Esophagus squamous epithelium (tissue), 5 donors: Measurements from ENCODE around the gene MVB12A. TPM values are rescaled to one million over a fixed set of nuclear protein-coding genes. Genes with fewer than 3 reads are reported as not detected.

Source experiments
- DNase-seq: peaks from one replicate; lab custom pipeline; 2025; lab: John Stamatoyannopoulos, UW
- H3K27ac ChIP-seq, 4 donors: fragments of 200-600 bp; sonication (generic); one replicate each; pipeline ENCODE4 v1.5.1; 2016 to 2019; ENCODE audit warnings: mild to moderate bottlenecking in 1 of 4
- H3K27me3 ChIP-seq, 4 donors: fragments of 200-600 bp; sonication (generic); 1 replicate in 3 of 4; 2 replicates in 1 of 4; pipeline versions ENCODE4 v1.5.1 to v1.6.0; 2017 to 2021; ENCODE audit warnings: antibody characterized with exemption in 1 of 4
- H3K36me3 ChIP-seq, 3 donors: fragments of 200-600 bp; sonication (generic); one replicate each; pipeline ENCODE4 v1.5.1; 2016 to 2019
- H3K4me1 ChIP-seq, 3 donors: fragments of 200-600 bp; sonication (generic); one replicate each; pipeline ENCODE4 v1.5.1; 2017 to 2019
- H3K4me3 ChIP-seq, 4 donors: fragments of 200-600 bp; sonication (generic); 1 replicate in 3 of 4; 2 replicates in 1 of 4; pipeline ENCODE4 v1.5.1; 2016 to 2019; ENCODE audit warnings: mild to moderate bottlenecking in 2 of 4, moderate library complexity in 1 of 4
- H3K9me3 ChIP-seq, 3 donors: fragments of 200-600 bp; sonication (generic); one replicate each; pipeline ENCODE4 v1.5.1; 2016 to 2019
- POLR2A ChIP-seq, 4 donors: fragments of 450-650 bp; IDR thresholded peaks; one replicate each; pipeline ENCODE4 v1.6.1; 2017; ENCODE audit warnings: antibody characterized with exemption in 4 of 4, mild to moderate bottlenecking in 4 of 4, moderate library complexity in 3 of 4
- WGBS, 2 donors: methylation state at CpG; one replicate each; pipeline ENCODE4 v1.1.5; 2018; 5-methylcytosine and 5-hydroxymethylcytosine counted together
- intact Hi-C: fragments of 100-400 bp; cut with DNase I; formaldehyde crosslinking; loops from one replicate; pipeline ENCODE4 v1.15.0; 2022
- total RNA-seq, 4 donors: library from RNA; depleted of rRNA; stranded (reverse); fragments of >200 nt; gene quantifications; one replicate each; pipeline ENCODE4 v1.1.0, GENCODE V29; 2016
- TF ChIP-seq, protein P1 (sequence below), 6 experiments: fragments of 450-650 bp in 4 of 6; fragments of 200-600 bp in 2 of 6; sonication (generic) in 2 of 6; IDR thresholded peaks; one replicate each; pipeline ENCODE4 v1.5.1; 2016 to 2019; ENCODE audit warnings: antibody characterized with exemption in 6 of 6, mild to moderate bottlenecking in 4 of 6, moderate library complexity in 4 of 6
- donor health status: DM: yes; HTN: yes; CAD: no.

Gene MVB12A
- total RNA-seq, 4 donors from 2014 or later, result 54.0 to 96.3 (median 61.7) TPM

DNA sequence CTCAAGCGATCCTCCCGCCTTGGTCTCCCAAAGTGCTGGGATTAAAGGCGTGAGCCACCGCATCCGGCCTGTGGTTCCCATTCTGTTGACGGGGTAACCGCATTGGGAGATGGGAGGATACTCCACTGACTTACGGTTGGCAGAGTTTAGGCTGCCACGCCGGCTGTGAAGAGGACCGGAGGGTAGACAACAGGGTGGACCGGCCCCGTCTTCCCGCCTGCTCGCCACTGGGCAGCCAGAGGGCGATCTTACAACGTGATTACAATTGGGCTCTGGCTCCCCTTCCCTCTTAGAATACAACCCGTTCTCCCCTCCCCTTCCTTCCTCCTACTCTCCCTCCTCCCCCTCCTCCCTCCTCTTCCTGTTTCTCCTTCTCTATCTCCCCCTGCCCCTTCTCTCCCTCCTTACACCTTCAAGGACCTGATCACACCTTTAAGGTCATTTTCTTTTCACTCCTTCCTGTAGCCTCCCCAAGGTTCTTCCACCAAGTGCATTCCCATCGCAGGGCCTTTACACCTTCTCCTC is 24.9 kb upstream of the MVB12A start:
- Histone ChIP-seq H3K27ac (peak overlapping the region in 1 of 4 donors; percentile 14), H3K9me3 (no peaks in the 10 kb centered on the region), H3K36me3 (no peaks in the 10 kb centered on the region), H3K4me1 (peaks cover 6 to 42% (median 14%) of the 10 kb centered on the region in 3 donors), H3K4me3 (no peak overlapping the region), H3K27me3 (peaks cover 0 to 49% (median 0%) of the 10 kb centered on the region in 4 donors)
- 13 to 24% methylated on average over 16 to 19 of the region's 19 CpGs for WGBS, 2 donors
- DNase-seq, result no peak
- intact Hi-C loops, result loop anchor here (10.0 kb wide), 1 partner anchor 70 kb away; the partner anchor contains the start of gene NXNL1
- TF ChIP-seq, protein P1, sequence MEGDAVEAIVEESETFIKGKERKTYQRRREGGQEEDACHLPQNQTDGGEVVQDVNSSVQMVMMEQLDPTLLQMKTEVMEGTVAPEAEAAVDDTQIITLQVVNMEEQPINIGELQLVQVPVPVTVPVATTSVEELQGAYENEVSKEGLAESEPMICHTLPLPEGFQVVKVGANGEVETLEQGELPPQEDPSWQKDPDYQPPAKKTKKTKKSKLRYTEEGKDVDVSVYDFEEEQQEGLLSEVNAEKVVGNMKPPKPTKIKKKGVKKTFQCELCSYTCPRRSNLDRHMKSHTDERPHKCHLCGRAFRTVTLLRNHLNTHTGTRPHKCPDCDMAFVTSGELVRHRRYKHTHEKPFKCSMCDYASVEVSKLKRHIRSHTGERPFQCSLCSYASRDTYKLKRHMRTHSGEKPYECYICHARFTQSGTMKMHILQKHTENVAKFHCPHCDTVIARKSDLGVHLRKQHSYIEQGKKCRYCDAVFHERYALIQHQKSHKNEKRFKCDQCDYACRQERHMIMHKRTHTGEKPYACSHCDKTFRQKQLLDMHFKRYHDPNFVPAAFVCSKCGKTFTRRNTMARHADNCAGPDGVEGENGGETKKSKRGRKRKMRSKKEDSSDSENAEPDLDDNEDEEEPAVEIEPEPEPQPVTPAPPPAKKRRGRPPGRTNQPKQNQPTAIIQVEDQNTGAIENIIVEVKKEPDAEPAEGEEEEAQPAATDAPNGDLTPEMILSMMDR (IDR thresholded peaks at IDR 0.05), result peak; percentile 38 to 88 (median 66)
- no peak for TF ChIP-seq POLR2A (IDR thresholded peaks at IDR 0.05)

DNA sequence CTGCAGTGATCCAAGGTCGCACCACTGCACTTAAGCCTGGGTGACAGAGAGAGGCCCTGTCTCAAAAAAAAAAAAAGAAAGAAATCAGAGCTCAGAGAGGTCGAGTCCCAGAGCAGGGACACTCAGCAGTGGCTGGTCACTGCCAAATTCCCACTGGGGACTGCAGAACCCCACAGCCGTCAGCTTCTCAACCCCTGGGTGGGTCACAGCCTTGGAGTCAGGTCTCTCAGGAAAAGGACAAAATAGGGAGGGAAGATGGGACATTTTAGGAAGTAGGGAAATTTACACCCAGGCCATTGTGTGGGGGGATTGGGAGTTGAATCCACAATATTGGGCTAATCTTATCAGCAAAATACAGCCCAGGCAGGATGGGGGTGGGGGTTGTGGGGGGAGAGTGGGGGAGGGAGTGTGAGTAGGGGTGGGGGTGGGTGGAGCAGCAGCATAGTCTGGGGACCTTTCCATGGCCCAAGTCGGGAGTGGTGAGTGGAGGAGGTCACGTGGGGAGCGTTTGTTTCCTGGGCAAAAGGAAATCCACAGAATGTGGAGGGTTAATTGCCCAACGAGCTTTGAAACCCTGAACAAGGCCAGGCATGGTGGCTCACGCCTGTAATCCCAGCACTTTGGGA is 20.8 kb upstream of the MVB12A start:
- Histone ChIP-seq H3K4me3 (no peak overlapping the region), H3K9me3 (no peaks in the 10 kb centered on the region)

GRCh38 chr19:17401628-17402027 is 18.2 kb upstream of the MVB12A start:
- H3K27ac ChIP-seq, result no peak overlapping the region
- H3K27me3 ChIP-seq, result no peaks in the 10 kb centered on the region
- WGBS, 2 donors, result 68 to 85% methylated on average over 6 of the region's 6 CpGs
- TF ChIP-seq, protein P1 (IDR thresholded peaks at IDR 0.05), result no peak
- TF ChIP-seq POLR2A (IDR thresholded peaks at IDR 0.05), result no peak
- DNase-seq, result no peak
- intact Hi-C loops, result no loop called here
- peaks cover 18 to 37% (median 18%) of the 10 kb centered on the region in 3 donors for H3K4me1 ChIP-seq
- H3K4me3 ChIP-seq, result no peak overlapping the region
- peaks cover 0 to 5% (median 0%) of the 10 kb centered on the region in 3 donors for H3K36me3 ChIP-seq
- no peaks in the 10 kb centered on the region for H3K9me3 ChIP-seq

More for the DNA sequence above, 20.8 kb upstream of the MVB12A start:
- Histone ChIP-seq H3K27ac (no peak overlapping the region), H3K4me1 (peaks cover 3 to 28% (median 4%) of the 10 kb centered on the region in 3 donors), H3K27me3 (peaks cover 0 to 10% (median 0%) of the 10 kb centered on the region in 4 donors), H3K36me3 (peaks cover 0 to 5% (median 0%) of the 10 kb centered on the region in 3 donors)
- TF ChIP-seq, protein P1 (IDR thresholded peaks at IDR 0.05), result no peak
- 64 to 74% methylated on average over 8 of the region's 8 CpGs for WGBS, 2 donors
- intact Hi-C loops, result loop anchor here (10.0 kb wide), 1 partner anchor 66 kb away; the partner anchor contains the start of gene NXNL1
- no peak for DNase-seq

DNA sequence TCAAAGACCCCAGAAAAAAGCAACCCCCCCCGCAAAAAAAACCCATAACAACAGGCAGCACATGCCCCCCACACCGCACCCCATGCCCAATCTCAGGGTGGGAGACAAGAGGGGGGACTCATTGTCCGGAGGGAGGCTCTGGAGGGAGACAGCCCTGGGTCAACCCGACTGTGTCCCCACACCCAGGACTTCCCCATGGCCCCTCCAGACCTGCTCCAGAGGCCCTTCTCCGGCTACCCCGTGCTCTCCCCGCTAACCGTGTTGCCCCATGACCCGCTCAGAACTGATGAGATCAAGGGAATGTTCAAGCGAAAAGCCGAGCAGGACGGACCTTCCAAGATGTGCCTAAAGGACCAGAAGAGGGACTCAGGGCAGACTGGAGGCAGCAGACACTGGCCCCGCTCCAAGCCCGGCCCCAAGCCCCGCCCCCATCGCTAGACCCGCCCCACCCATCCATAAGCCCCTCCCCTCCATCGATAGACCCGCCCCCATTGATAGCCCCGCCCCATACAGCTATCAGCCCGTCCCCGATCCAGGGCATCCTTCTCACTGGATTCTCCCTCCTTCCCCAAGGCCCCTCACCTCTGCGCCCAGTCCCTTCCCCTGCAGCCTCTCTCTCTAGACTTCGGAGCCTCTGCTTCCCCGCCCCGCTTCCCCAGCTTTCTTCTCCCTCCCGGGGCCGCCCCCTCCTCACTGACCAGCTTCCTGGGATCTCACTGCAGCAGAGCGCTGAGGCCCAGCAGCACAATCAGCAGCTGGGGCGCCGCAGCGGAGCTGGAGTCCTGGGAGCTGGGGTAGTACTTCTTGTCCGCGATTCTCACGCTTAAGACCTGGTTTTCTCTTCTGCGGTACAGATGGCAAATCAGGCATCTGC is 16.6 kb upstream of the MVB12A start:
- 64 to 66% methylated on average over 14 to 16 of the region's 36 CpGs for WGBS, 2 donors
- TF ChIP-seq, protein P1 (IDR thresholded peaks at IDR 0.05), result no peak
- no peak for TF ChIP-seq POLR2A (IDR thresholded peaks at IDR 0.05)
- DNase-seq, result no peak
- intact Hi-C loops, result no loop called here
- Histone ChIP-seq H3K9me3 (no peaks in the 10 kb centered on the region), H3K27ac (peak overlapping the region in 3 of 4 donors; percentile 5 to 91 (median 88)), H3K27me3 (no peaks in the 10 kb centered on the region), H3K4me3 (peak overlapping the region in 3 of 4 donors; percentile 41 to 67 (median 43)), H3K4me1 (peaks cover 22 to 53% (median 23%) of the 10 kb centered on the region in 3 donors), H3K36me3 (peaks cover 0 to 5% (median 0%) of the 10 kb centered on the region in 3 donors)
